ENCODE results near the gene CCR9. TPM values are rescaled to one million over a fixed set of nuclear protein-coding genes. Genes with fewer than 3 reads are reported as not detected.

The CCR9 gene
- total and polyA plus RNA-seq, 10 of the 15 experiments (the other 5 are each of a cell fraction or from before 2014, with no cell fraction given): 0.05 to 3.9 (median 2.4) TPM

GRCh38 chr3:45864760-45865519 is 21.4 kb upstream of the CCR9 start (continued):
- TF ChIP-seq CUX1 (IDR thresholded peaks at IDR 0.05; ENCODE audit: insufficient replicate concordance, low read depth, low read length) (peak; percentile 93), ZNF217 (IDR thresholded peaks at IDR 0.05) (peak; percentile 96), ETV6 (conservative IDR thresholded peaks at IDR 0.05 in 1 of 2, IDR thresholded peaks at IDR 0.05 in 1 of 2; ENCODE audit: borderline replicate concordance in 1 of 2, low read depth in 1 of 2) (peak in 1 of 2 experiments; percentile 96; a peak in 2 of 4 replicates), MAX (IDR thresholded peaks at IDR 0.05; ENCODE audit: low read depth, low read length) (no peak; the same call in 1 of the 2 replicates), ATF3 (IDR thresholded peaks at IDR 0.05; ENCODE audit: borderline replicate concordance, extremely low read depth, low read depth, low read length) (no peak), JUNB (IDR thresholded peaks at IDR 0.05) (peak; percentile 100), NR2F1 (conservative IDR thresholded peaks at IDR 0.05) (peak; percentile 100), SP1 (IDR thresholded peaks at IDR 0.05; ENCODE audit: low read depth, low read length) (peak; percentile 78), BCL3 (IDR thresholded peaks at IDR 0.05; ENCODE audit: borderline replicate concordance, insufficient read depth, low read depth, low read length, poor library complexity, severe bottlenecking) (peak; percentile 99), ZZZ3 (IDR thresholded peaks at IDR 0.05; ENCODE audit: control insufficient read depth, insufficient read length, low read depth) (no peak), ZSCAN29 (IDR thresholded peaks at IDR 0.05) (peak; percentile 81; the same call in 1 of the 2 replicates), NBN (IDR thresholded peaks at IDR 0.05) (peak; percentile 94), ZBTB40 (IDR thresholded peaks at IDR 0.05; ENCODE audit: borderline replicate concordance) (0 out of 2 replicates have a peak, but pooled peaks have one; percentile 41), ATF7 (IDR thresholded peaks at IDR 0.05; ENCODE audit: low read depth) (peak; percentile 88)
